ENCODE measurements around the gene OCSTAMP. TPM values are rescaled to one million over a fixed set of nuclear protein-coding genes. Genes with fewer than 3 reads are reported as not detected.

The OCSTAMP gene
- total RNA-seq, 4 donors from 2014 or later, result not detected

DNA sequence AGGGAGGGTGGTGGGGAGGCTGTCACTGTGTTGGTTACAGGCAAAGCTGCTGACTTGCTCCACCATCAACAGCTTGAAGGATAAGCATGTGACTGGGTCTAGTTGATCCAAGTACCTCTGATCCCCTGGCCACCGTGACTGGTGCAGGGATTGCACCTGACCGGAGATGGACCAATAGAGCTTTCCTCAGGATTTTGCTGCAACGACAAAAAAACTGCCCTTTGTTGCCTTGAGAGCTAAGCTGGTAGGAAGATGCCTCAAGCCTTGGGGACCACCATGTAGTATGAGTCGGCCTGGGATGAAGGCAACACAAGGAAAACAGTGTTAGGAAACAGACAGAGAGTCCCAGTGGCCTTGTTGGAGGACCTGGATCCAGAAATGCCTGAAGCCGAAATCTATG is 1.8 kb downstream of the OCSTAMP start:
- H3K4me3 ChIP-seq, result no peak overlapping the region
- no peak overlapping the region for H3K27ac ChIP-seq
- TF ChIP-seq, protein P1, sequence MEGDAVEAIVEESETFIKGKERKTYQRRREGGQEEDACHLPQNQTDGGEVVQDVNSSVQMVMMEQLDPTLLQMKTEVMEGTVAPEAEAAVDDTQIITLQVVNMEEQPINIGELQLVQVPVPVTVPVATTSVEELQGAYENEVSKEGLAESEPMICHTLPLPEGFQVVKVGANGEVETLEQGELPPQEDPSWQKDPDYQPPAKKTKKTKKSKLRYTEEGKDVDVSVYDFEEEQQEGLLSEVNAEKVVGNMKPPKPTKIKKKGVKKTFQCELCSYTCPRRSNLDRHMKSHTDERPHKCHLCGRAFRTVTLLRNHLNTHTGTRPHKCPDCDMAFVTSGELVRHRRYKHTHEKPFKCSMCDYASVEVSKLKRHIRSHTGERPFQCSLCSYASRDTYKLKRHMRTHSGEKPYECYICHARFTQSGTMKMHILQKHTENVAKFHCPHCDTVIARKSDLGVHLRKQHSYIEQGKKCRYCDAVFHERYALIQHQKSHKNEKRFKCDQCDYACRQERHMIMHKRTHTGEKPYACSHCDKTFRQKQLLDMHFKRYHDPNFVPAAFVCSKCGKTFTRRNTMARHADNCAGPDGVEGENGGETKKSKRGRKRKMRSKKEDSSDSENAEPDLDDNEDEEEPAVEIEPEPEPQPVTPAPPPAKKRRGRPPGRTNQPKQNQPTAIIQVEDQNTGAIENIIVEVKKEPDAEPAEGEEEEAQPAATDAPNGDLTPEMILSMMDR (IDR thresholded peaks at IDR 0.05), result no peak
- TF ChIP-seq POLR2A (IDR thresholded peaks at IDR 0.05), result no peak
- no peaks in the 10 kb centered on the region for H3K4me1 ChIP-seq
- no peak for DNase-seq
- H3K27me3 ChIP-seq, result no peaks in the 10 kb centered on the region
- H3K9me3 ChIP-seq, result no peaks in the 10 kb centered on the region
- intact Hi-C loops (cut with DNase I; ENCODE audit: low total_unique reads), result no loop called here
- no peaks in the 10 kb centered on the region for H3K36me3 ChIP-seq

GRCh38 chr20:46547995-46548394 is 2.5 kb downstream of the OCSTAMP start:
- Histone ChIP-seq H3K4me1 (no peaks in the 10 kb centered on the region), H3K4me3 (no peak overlapping the region), H3K9me3 (no peaks in the 10 kb centered on the region), H3K36me3 (no peaks in the 10 kb centered on the region), H3K27me3 (no peaks in the 10 kb centered on the region), H3K27ac (no peak overlapping the region)
- intact Hi-C loops (cut with DNase I; ENCODE audit: low total_unique reads), result no loop called here
- no peak for TF ChIP-seq POLR2A (IDR thresholded peaks at IDR 0.05)
- TF ChIP-seq, protein P1 (IDR thresholded peaks at IDR 0.05), result no peak
- DNase-seq, result no peak

- Histone ChIP-seq H3K36me3 (no peaks in the 10 kb centered on the region), H3K9me3 (no peaks in the 10 kb centered on the region), H3K4me1 (no peaks in the 10 kb centered on the region), H3K27ac (no peak overlapping the region), H3K4me3 (no peak overlapping the region), H3K27me3 (no peaks in the 10 kb centered on the region)
- no peak for DNase-seq
- intact Hi-C loops (cut with DNase I; ENCODE audit: low total_unique reads), result no loop called here
- no peak for TF ChIP-seq POLR2A (IDR thresholded peaks at IDR 0.05)
- TF ChIP-seq, protein P1 (IDR thresholded peaks at IDR 0.05), result no peak
Measured at GRCh38 chr20:46546936-46547335, 3.5 kb downstream of the OCSTAMP start.

DNA sequence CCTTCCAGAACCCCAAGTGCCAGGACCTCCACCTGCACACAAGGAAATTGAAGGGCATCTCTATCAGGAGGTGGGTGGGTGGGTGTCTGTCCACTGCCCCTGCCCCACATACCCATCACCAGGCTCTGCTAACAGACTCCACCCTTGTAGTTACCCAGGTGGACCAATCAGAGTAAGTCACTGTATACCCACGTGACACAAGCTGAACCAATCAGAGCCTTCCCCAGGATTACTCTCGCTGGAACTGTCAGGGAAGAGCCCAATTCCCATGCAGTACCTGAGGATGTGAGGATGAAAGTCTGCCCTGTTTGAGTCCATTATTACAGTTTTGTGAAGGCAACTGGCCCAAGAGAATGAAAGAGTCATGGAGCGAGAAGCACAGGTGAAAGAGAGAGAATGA is 4.2 kb downstream of the OCSTAMP start:
- Histone ChIP-seq H3K27ac (no peak overlapping the region), H3K9me3 (no peaks in the 10 kb centered on the region), H3K27me3 (no peaks in the 10 kb centered on the region), H3K4me3 (no peak overlapping the region), H3K4me1 (no peaks in the 10 kb centered on the region), H3K36me3 (no peaks in the 10 kb centered on the region)
- no peak for DNase-seq
- TF ChIP-seq, protein P1 (IDR thresholded peaks at IDR 0.05), result no peak
- no peak for TF ChIP-seq POLR2A (IDR thresholded peaks at IDR 0.05)
- intact Hi-C loops (cut with DNase I; ENCODE audit: low total_unique reads), result no loop called here

DNA sequence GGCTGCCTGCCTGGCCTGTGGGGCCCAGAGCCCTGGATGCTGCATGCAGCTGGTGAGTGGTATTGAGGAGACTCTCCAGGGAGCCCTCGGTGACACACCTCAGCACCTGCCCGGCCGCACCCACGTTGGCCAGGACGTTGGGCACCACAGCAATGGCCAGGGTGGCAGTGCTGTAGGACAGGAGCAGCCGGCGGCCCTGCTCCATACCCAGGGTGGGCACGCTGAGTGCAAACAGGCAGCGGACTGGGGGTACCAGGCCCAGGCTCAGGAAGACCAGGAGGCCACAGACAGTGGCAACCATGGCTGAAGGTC is 4.7 kb downstream of the OCSTAMP start:
- Histone ChIP-seq H3K4me3 (no peak overlapping the region), H3K4me1 (no peaks in the 10 kb centered on the region), H3K36me3 (no peaks in the 10 kb centered on the region), H3K27ac (no peak overlapping the region), H3K27me3 (no peaks in the 10 kb centered on the region), H3K9me3 (no peaks in the 10 kb centered on the region)
- TF ChIP-seq, protein P1 (IDR thresholded peaks at IDR 0.05), result no peak
- TF ChIP-seq POLR2A (IDR thresholded peaks at IDR 0.05), result no peak
- intact Hi-C loops (cut with DNase I; ENCODE audit: low total_unique reads), result no loop called here
- no peak for DNase-seq
